Esophagus squamous epithelium (tissue), 5 donors: ENCODE results near the gene DPYSL4. TPM values are rescaled to one million over a fixed set of nuclear protein-coding genes. Genes with fewer than 3 reads are reported as not detected.

ENCODE experiments used
- DNase-seq: peaks from one replicate; lab custom pipeline; 2025; lab: John Stamatoyannopoulos, UW
- H3K27ac ChIP-seq, 4 donors: fragments of 200-600 bp; sonication (generic); one replicate each; pipeline ENCODE4 v1.5.1; 2016 to 2019; ENCODE audit warnings: mild to moderate bottlenecking in 1 of 4
- H3K27me3 ChIP-seq, 4 donors: fragments of 200-600 bp; sonication (generic); 1 replicate in 3 of 4; 2 replicates in 1 of 4; pipeline versions ENCODE4 v1.5.1 to v1.6.0; 2017 to 2021; ENCODE audit warnings: antibody characterized with exemption in 1 of 4
- H3K36me3 ChIP-seq, 3 donors: fragments of 200-600 bp; sonication (generic); one replicate each; pipeline ENCODE4 v1.5.1; 2016 to 2019
- H3K4me1 ChIP-seq, 3 donors: fragments of 200-600 bp; sonication (generic); one replicate each; pipeline ENCODE4 v1.5.1; 2017 to 2019
- H3K4me3 ChIP-seq, 4 donors: fragments of 200-600 bp; sonication (generic); 1 replicate in 3 of 4; 2 replicates in 1 of 4; pipeline ENCODE4 v1.5.1; 2016 to 2019; ENCODE audit warnings: mild to moderate bottlenecking in 2 of 4, moderate library complexity in 1 of 4
- H3K9me3 ChIP-seq, 3 donors: fragments of 200-600 bp; sonication (generic); one replicate each; pipeline ENCODE4 v1.5.1; 2016 to 2019
- CTCF ChIP-seq, 6 experiments: fragments of 450-650 bp in 4 of 6; fragments of 200-600 bp in 2 of 6; sonication (generic) in 2 of 6; IDR thresholded peaks; one replicate each; pipeline ENCODE4 v1.5.1; 2016 to 2019; ENCODE audit warnings: antibody characterized with exemption in 6 of 6, mild to moderate bottlenecking in 4 of 6, moderate library complexity in 4 of 6
- POLR2A ChIP-seq, 4 donors: fragments of 450-650 bp; IDR thresholded peaks; one replicate each; pipeline ENCODE4 v1.6.1; 2017; ENCODE audit warnings: antibody characterized with exemption in 4 of 4, mild to moderate bottlenecking in 4 of 4, moderate library complexity in 3 of 4
- WGBS, 2 donors: methylation state at CpG; one replicate each; pipeline ENCODE4 v1.1.5; 2018; 5-methylcytosine and 5-hydroxymethylcytosine counted together
- intact Hi-C: fragments of 100-400 bp; cut with DNase I; formaldehyde crosslinking; loops from one replicate; pipeline ENCODE4 v1.15.0; 2022
- total RNA-seq, 4 donors: library from RNA; depleted of rRNA; stranded (reverse); fragments of >200 nt; gene quantifications; one replicate each; pipeline ENCODE4 v1.1.0, GENCODE V29; 2016
- donor health status: DM: yes; HTN: yes; CAD: no.

DPYSL4 gene
- total RNA-seq, 4 donors from 2014 or later, result 0.95 to 1.6 TPM; not detected in 2

GRCh38 chr10:132142396-132143161, 44.2 kb upstream of the DPYSL4 start:
- Histone ChIP-seq H3K9me3 (no peaks in the 10 kb centered on the region), H3K4me3 (no peak overlapping the region), H3K27me3 (peaks cover 0 to 35% (median 0%) of the 10 kb centered on the region in 4 donors), H3K4me1 (peaks cover 0 to 6% (median 0%) of the 10 kb centered on the region in 3 donors), H3K36me3 (no peaks in the 10 kb centered on the region), H3K27ac (no peak overlapping the region)
- 64% methylated on average over 2 of the region's 33 CpGs; no CpG with 5 or more reads in 1 of the 2 donors for WGBS, 2 donors
- DNase-seq, result no peak
- TF ChIP-seq CTCF (IDR thresholded peaks at IDR 0.05) (peak; percentile 62 to 84 (median 72)), POLR2A (IDR thresholded peaks at IDR 0.05) (no peak)
- intact Hi-C loops, result loop anchor here (10.0 kb wide), 1 partner anchor 258 kb away; no protein-coding TSS in a partner anchor

DNA sequence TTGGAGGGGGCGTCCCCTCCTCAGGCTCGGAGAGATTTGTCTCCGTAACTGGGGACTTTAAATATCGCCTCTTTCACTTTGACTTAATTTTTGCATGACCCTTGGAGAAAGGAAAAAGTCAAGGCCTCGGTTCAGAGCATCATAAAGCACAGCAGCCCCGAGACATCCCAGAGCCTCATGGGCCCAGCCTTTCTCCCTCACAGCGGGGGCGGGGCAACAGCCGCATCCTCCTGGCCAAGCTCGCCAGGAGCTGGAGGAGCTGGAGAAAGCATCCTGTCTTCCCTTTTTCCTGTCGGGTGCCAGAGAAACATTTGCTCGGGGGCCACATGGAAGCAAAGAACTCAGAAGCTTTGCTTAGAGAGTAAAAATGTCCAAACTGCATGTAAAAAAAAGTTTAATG, 43.6 kb upstream of the DPYSL4 start:
- no peaks in the 10 kb centered on the region for H3K9me3 ChIP-seq
- TF ChIP-seq POLR2A (IDR thresholded peaks at IDR 0.05), result no peak
- TF ChIP-seq CTCF (IDR thresholded peaks at IDR 0.05), result no peak
- H3K27ac ChIP-seq, result no peak overlapping the region
- H3K4me3 ChIP-seq, result no peak overlapping the region
- no peaks in the 10 kb centered on the region for H3K36me3 ChIP-seq
- DNase-seq, result no peak
- H3K4me1 ChIP-seq, result peaks cover 0 to 6% (median 0%) of the 10 kb centered on the region in 3 donors
- intact Hi-C loops, result loop anchor here (10.0 kb wide), 1 partner anchor 258 kb away; no protein-coding TSS in a partner anchor
- peaks cover 0 to 35% (median 0%) of the 10 kb centered on the region in 4 donors for H3K27me3 ChIP-seq
- WGBS, 2 donors, result 30 to 40% methylated on average over 10 to 12 of the region's 12 CpGs

DNA sequence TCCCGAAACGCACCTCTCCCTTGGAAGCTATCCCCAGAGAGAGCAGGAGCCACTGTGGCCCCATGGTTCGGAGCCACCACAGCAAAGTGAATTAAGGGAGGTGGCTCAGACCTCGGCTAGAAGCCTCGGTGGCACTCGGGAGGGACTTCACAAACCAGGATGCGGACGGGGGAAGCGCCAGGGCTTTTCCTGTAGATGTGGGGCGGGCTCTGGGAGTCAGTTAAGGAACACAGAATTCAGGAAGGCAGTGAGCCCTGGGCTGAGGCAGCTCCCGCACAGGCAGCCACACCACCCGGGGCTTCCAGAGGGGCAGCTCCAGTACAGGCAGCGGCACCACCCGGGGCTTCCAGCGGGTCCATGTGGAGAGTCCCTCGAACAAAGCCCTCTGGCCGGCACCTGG, 42.7 kb upstream of the DPYSL4 start:
- intact Hi-C loops, result loop anchor here (10.0 kb wide), 1 partner anchor 259 kb away; no protein-coding TSS in a partner anchor
- H3K27ac ChIP-seq, result no peak overlapping the region
- TF ChIP-seq POLR2A (IDR thresholded peaks at IDR 0.05) (no peak), CTCF (IDR thresholded peaks at IDR 0.05) (no peak)
- H3K27me3 ChIP-seq, result peaks cover 0 to 35% (median 0%) of the 10 kb centered on the region in 4 donors
- no peak for DNase-seq
- 40% methylated on average over 8 of the region's 17 CpGs; no CpG with 5 or more reads in 1 of the 2 donors for WGBS, 2 donors
- H3K4me3 ChIP-seq, result no peak overlapping the region
- peaks cover 0 to 6% (median 0%) of the 10 kb centered on the region in 3 donors for H3K4me1 ChIP-seq
- H3K36me3 ChIP-seq, result no peaks in the 10 kb centered on the region
- no peaks in the 10 kb centered on the region for H3K9me3 ChIP-seq

DNA sequence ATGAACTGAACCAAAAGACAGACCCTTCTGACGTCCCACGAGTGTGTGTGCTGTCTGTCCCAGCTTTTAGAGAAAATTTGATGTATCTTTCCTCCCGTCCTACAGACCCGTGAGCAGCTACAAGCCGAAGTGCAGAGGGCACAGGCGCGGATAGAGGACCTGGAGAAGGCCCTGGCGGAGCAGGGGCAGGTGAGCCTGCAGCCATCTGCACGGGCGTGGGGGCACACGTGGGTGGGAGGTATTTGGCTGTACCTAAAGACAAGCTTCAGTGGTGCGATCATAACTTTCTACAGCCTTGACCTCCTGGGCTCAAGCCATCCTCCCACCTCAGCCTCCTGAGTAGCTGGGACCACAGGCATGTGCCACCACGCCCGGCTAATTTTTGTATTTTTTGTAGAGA, 41.7 kb upstream of the DPYSL4 start:
- DNase-seq, result no peak
- peaks cover 0 to 6% (median 0%) of the 10 kb centered on the region in 3 donors for H3K4me1 ChIP-seq
- TF ChIP-seq POLR2A (IDR thresholded peaks at IDR 0.05) (no peak), CTCF (IDR thresholded peaks at IDR 0.05) (no peak)
- intact Hi-C loops, result loop anchor here (10.0 kb wide), 1 partner anchor 260 kb away; no protein-coding TSS in a partner anchor
- no peaks in the 10 kb centered on the region for H3K36me3 ChIP-seq
- no peak overlapping the region for H3K4me3 ChIP-seq
- no peaks in the 10 kb centered on the region for H3K9me3 ChIP-seq
- H3K27me3 ChIP-seq, result peaks cover 0 to 35% (median 0%) of the 10 kb centered on the region in 4 donors
- WGBS, 2 donors, result 75% methylated on average over 6 of the region's 14 CpGs; no CpG with 5 or more reads in 1 of the 2 donors
- H3K27ac ChIP-seq, result no peak overlapping the region
